Inflammatory macrophage treated with lipopolysaccharide for 1 hour (primary cell): ENCODE results near the gene ROR1.
"Not testable (repeated sequence)": the region's sequence is repeated elsewhere in the genome, so short reads cannot be mapped to it uniquely, and the experiment has no call there.

Source experiments
- DNase-seq, 2 donors: peaks; one replicate each; pipeline ENCODE4 v3.0.0-alpha.2; 2020 to 2022

Gene ROR1

DNA sequence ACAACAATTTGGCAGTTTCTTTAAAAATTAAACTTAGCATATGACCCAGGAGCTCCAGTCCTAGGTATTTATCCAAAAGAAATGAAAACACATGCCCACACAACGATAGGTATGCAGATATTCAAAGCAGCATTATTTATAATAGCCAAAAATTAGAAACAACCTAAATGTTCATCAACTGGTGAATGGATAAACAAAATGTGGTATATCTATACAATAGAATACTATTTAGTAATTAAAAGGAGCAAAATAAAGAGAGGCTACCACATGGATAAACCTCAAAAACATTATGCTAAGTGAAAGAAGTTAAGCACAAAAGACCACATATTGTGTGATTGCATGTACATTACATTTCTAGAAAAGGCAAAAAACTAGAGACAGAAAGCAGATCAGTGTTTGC lies 51.3 kb downstream of the ROR1 start:
- DNase-seq = no peak

DNA sequence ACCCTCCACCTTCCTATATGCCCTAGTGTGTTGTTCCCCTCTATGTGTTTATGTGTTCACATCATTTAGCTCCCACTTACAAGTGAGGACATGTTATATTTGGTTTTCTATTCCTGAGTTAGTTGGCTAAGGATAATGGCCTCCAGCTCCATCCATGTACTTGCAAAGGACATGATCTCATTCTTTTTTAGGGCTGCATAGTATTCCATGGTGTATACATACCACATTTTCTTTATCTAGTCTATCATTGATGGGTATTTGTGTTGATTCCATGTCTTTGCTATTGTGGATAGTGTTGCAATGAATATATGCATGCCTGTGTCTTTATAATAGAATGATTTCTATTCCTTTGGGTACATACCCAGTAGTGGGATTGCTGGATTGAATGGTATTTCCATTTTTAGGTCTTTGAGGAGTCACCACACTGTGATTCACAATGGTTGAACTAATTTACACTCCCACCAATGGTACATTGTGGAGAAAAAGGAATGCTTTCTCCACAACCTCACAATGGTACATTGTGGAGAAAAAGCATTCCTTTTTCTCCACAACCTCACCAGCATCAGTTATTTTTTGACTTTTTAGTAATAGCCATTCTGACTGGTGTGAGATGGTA lies 52.5 kb downstream of the ROR1 start:
- not testable (repeated sequence) for DNase-seq

DNA sequence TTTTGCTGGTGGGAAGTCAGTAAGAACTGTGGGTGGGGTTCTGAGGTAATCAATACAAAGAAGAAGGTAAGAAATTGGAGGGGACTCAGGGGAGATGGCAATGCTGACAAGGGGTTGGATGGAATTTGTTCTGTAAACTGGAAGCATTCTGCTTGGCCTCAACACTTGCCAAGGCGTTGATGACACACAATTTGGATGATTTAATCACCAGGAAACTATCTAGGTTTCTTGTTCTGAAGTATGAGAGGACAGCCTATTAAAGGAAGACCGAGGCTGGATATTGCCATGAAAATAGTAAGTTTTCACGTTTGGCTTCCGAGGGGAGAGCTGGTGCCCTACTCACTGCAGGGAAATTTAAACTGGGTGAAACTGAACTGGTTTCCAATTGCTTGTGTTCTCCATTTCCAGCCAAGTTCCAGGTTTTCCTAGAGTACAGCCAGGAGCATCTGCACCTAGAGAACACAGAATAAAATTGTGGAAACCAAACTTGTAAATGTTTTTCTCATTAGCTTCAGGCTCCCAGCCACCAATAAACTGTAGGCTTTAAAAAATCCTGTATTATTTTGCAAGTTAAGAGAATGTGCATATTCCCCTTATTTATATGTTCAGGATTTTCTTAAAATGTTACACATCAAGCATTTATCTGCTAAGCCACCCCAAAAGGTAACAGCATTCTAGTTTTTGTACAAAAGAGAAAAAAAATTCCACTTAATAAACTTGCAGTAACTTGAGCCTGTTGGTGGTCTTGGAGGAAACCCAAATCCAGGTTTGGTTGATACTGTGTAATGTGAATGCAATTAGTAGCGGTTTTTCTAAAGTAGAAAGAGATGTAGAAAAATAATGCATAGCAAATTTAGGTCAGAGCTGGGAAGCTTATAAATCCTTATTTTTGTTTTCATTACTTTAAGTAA lies 53.8 kb downstream of the ROR1 start:
- DNase-seq = no peak

DNA sequence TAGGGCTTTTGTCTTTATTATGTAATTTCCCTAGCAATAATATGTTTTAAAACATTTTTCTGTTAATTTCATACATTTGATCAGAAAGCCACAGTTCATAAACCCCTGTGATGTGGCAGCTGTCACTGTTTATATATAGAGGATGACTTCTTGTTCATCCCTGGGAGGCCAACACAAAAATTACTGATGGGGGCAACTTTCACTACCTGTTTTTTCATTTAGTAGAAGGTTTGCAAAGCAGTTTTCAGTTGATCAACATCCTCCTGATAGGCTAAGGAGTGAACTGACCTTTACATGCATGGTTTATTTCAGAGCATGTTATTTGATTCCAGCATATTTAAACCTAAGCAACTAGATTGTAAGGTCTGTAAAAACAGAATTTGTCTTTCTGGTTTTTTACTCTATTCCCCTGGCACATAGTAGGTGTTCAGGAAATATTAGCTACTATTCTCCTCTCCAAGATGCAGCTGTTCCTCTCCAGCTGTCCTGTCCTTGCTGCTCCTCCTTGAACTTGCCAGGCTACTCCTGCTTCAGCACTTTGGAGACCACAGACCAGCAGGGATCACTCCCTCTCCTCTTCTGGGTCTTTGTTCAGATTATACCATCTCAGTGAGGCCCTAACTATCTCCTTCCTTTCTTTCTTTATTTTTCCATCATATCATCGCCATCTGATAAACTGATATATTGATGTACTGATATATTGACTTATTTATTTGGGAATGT lies 54.7 kb downstream of the ROR1 start:
- DNase-seq = peak in 1 of 2 donors; percentile 28

DNA sequence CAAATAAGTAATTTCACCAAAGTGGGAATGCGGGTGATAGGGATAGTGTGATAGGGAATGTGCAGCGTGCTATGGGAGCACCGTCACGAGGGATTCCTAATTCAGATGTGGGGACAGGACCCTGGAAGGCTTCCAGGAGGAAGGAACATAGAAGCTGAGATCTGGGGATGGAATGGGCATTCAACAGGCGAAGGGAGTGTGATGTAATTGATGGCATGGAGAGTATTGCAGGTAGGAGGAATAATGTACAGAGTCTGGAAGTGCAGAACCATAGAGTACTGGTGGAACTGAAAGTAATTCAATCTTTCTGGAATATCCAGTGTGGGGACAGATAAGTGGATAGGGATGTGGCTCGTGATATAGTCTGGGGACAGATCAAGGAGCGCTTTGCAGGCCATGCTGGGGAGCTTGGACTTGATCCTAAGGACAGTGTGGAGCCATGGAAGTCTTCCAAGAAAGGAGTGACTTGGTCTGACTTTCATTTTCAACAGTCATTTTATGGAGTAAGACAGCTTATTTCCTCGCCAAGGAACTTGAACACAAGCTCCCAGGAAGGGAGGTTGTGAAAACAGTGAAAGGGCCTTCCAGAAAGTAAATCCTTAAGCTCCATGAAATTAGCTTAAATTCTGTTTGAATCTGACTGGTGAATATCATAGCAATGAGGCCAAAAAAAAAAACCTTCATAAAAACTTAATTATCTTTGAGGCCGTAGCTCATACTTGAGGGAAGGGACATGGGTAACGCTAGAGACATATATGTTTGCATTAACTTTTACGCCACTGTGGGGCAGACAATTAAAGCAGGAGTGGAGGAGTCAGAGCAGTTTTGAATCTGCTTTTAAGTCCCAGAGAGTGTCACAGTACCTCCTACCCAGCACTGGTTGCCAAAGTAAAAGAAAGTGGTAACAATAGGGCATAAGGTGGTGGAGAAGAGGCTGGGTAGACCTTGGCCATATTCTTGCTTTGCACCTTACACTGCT lies 55.8 kb downstream of the ROR1 start:
- no peak for DNase-seq

DNA sequence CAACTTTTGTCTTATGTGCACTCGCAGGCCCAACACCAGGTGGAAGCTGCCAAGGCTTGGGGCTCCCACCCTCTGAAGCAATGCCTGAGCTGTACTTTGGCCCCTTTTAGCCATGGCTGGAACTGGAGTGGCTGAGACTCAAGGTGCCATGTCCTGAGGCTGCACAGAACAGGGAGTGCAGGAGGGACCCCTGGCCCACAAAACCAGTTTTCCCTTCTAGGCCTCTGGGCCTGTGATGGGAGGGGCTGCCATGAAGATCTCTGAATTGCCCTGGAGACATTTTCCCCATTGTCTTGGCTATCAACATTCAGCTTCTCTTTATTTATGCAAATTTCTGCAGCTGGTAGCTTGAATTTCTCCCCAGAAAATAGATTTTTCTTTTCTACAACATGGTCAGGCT lies 57.6 kb downstream of the ROR1 start:
- DNase-seq = no peak

DNA sequence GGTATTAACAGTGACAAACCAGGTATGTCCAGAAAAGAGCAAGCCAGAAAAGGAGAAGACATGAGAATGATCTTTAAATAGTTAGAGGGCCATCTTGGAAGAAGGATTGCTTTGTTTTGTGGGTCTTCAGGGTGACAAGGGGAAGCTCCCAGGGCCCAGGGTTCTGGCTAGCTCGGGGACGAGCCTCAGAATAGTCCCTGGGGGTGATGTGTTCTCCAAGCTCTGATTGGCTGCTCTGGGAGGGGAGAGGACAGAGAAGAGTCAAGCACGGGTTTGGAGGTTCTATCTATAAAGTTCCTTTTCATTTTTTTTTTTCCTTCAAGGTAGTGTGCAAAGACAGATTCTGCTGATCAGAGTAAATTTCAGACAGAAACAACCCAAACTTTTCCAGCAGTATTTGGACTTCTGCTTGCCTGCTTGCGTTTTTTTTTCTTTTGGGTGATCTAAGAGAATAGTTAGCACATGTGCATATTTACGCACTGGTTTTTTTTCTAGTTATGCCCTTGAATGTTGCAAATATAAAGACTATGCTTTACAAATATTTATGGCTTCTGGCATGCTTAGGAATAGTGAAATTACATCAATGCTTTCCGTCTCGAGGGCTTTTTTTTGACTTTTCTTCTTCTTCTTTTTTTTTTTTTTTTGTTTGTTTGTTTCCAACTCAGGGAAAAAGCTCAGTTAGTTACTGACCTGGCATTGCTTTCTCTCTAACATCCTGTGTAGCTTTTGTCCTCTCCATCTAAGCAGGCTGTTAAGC lies 59.7 kb downstream of the ROR1 start:
- DNase-seq = no peak

DNA sequence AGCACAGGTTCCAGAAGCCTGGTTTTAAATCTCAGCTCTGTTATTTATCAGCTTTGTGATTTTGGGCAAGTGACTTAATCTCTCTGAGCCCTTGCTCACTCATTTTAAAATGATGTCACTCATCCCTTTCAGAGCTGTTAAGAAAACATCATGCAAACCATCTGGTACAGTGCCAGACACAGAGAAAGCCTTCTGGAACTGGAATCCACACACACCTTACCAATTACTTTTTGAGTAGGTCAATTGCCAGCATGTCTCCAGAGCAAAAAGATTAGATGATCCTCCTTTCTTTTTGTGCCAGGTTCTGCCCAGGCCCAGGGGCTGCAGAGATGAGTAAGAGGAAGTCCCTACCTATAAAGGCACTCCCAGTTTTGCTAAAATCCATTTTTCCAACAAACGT lies 61.3 kb downstream of the ROR1 start:
- no peak for DNase-seq

DNA sequence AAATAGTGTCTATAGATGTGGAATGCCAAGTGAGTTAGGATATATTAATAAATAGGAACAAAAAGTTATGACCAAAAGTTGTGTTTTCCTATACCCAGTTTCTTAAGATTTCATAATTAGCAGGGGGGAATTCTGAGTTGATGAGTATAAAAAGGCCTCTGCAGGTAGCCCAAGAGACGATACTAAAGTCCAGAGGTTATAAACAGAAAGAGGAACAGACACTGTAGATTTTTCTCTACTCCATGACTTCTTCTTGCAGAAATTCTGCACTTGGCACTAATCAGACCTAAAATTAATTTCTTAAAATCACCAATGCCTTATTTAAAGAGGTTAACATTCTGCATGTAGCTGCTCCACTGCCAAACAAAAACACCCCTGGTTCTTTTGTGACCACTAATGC lies 62.6 kb downstream of the ROR1 start:
- DNase-seq = no peak

DNA sequence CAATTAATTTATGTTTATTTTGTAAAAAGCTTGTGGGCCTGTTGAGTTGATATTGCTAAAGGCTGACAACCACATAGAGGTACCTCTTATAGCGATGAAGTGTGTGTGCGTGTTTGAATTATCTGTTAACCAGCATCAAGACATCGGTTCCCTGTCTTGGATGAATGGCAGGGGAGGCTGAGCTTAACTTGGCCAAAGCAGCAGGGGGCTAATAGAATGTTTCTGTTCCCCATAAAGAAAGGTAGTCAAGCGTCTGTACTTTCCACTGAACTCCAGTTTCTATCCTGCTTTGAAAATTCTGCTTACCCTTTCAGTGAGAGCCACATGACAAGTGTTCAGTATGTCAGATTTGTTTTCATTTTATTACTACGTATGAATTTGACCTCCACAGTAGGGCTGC lies 63.0 kb downstream of the ROR1 start:
- DNase-seq = no peak

DNA sequence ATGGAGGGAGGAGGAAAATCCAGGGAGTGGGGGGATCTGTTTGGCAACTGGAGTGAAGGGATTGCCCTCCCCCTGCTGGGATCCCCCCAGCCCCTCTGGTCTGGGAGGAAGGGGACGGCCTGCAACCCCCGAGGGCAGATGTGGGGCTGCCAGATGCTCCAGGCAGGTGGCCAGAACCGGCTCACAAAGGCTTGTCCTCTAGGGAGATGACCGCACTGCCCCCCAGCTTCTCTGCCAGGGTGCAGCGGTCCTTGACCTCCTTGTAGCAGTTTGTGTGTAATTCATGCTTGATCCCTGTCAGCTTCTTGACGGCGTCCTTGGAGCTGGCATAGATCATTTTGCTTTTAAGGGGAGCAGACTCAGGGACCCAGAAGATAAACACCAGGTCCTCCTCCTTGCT lies 69.2 kb downstream of the ROR1 start:
- DNase-seq = no peak

DNA sequence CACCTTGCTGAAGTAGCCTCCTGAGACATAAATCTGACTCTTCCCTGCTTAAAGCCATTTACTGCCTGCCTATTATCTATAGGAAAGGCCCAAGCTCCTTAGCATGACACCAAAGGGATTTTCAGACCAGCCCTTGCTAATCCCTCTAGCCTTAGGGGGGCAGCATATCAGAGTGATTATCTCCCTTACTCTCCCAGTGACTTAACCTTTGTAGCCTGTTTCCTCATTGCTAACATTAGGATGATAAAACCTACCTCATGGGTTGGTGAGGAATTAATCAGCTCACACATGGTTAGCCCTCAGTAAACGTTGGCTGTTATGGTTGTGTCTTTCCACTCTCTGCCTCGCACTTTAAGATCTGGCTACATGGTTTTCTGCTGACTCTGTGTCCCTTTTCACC lies 70.1 kb downstream of the ROR1 start:
- DNase-seq = no peak

DNA sequence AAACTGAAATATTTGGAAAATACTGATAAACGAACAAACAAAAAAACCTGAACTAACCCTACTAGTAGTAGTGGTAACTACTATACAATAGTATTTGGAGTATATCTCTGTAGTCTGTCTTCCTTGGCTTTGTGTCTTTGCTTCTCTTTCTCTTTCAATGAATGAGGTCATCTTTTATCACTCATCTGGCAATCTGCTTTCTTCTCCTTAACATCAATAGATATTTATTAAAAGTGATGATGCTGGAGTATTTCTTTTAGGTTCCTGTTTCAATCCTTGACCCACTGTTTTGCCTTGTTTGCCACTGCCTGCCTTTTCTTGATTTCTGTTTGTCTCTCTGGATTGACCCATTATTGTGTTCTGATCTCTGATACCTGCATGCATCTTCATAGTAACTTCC lies 71.5 kb downstream of the ROR1 start:
- no peak for DNase-seq

DNA sequence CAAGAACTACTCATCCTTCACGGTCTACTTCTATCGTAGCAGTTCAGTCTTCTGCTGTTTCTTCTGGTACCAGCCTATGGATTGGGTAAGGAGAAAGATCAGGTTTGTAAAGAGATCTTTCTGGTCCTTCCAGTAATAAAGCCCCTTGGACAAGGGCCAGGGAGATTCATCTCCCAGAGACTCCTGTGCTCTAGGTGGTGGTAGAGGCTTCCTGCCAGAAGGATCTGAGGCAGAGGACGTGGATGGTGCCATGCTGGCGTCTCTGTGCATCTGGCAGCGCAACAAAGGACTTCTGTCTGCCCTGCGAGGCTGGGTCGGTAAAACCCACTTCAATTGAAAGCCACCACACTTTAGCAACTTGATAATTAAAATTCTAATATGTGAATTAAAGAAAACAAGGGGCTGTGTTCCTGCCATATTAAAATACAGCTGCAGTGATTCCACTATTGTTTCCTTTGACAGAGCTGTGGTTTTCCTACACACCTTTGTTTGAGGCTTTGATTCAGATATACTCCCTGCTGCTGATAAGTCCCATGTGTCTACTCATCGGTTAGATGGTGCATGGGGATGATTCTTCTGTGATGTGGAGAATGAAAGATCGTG lies 73.6 kb downstream of the ROR1 start:
- no peak for DNase-seq

DNA sequence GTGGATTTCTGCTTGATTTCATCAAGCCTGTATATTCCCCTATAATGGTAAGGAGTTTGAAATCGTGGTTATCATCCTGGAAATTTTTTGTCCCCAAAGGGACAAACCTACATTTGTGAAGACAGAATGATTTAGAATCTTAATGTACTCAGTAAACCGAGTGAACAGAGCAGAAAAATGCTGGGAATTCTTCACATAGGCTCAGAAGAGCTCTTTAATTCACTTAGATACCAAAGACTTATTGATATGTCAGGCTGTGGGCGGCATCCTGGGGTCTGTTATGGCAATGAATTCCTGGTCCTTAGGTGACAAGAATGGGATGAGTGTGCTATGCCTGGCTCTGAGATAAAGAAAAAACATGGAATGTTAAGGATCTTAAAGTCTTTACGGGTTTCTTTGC lies 74.9 kb downstream of the ROR1 start:
- DNase-seq = no peak

DNA sequence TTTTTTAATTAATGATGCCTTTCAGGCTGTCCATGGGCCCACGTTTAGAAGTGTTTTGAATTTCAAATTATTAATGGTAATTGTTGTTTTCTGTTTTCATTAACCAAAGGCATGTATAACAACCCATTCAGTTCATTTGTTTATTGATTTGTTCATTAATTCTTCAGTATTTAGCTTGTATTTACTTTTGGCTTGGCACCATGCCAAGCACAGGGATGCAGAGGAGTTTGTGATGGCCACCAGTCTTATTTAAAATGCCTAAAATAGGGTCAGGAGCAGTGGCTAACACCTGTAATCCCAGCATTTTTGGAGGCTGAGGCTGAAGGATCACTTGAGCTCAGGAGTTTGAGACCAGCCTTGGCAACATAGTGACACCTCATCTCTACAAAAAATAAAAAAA lies 75.3 kb downstream of the ROR1 start:
- no peak for DNase-seq

DNA sequence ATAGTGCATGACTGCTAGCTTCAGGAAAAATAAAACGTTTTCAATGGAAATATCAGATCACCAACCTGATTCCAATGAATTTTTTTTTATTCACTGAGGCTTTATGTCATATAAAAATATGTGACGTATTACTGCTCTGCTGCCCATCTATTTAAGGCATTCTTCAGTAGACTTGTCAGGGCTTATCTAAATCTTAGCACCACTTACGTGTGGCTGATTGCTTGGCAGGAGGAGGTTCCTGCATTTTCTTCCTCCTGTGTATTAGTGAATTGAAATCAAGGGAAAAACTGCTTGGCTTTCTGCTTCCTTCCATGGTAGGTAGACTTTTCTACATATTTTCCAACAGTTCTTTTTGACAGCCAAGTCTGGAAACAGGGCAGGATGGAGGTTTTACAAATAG lies 80.3 kb downstream of the ROR1 start:
- DNase-seq = no peak

DNA sequence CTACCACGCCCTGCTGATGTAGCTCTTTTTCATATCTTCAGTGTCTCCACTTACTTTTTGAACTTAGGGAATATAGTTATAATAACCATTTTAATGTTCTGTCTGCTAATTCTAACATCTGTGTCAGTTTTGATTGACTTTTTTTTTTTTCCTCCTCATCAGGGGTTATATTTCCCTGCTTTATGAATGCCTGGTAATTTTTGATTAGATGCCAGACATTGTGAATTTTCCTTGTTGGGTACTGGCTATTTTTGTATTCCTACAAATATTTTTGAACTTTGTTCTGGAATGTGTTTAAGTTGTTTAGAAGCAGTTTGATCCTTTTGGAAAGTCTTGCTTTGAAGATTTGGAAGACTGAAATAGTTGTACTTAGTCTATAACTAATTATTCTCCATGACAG lies 82.1 kb downstream of the ROR1 start:
- DNase-seq = no peak

DNA sequence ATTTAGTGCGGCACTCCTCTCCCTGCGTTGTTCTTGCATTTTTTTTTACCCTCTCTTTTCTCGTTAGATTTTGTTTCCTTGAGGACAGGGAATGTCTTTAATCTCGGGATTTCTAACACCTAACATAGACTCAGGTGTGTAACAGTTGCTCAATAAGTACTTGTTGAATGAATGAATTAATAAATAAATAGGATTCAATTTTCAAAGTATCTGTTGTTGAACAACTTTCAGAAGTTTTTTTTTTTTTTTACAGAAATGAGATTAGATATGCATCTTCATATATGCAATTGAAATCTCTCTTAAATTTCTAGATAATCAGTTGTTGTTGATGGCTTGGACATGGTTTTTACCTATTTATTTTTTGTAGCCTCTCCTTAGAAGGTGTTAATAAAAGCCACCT lies 83.1 kb downstream of the ROR1 start:
- no peak for DNase-seq

DNA sequence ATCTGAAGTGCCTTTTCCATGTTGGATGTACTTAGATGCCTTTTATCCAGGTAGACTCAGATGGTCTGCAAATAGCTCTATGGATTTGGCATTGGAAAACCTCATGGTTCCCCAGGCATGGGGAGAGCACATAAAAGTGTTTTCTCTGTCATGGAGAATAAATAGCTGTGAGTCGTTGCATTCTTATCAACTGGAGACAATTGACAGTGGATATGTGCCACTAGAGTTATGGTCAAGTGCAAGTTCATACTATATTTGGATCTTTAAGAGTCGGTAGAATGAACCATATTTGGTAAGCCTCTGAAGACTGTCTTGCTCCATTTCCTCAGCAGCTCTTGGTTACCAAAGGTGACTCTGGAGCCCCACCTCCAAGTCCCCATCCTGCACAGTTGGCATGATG lies 83.7 kb downstream of the ROR1 start:
- DNase-seq = no peak

DNA sequence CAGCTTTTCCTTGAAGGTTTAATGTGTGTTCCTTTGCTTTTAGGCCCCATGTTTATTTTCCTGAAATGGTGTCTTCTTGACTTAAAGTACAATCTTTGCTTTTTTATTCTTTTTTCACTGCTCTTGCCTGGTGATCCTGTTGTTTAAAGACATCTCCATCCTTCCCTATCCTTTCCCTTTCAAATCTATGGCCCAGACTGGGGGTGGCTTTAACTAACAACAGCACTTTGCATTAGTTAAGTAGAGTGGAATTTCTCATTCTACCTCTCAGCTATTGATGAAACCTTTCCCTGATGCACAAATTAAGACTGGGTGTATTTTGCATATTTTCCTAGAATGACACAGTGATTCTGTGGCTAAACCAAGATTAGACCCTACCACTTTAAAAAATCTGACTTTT lies 84.3 kb downstream of the ROR1 start:
- no peak for DNase-seq
